Stomach (tissue), 9 donors: ENCODE results near the gene ZNF544. TPM values are rescaled to one million over a fixed set of nuclear protein-coding genes. Genes with fewer than 3 reads are reported as not detected.

Experiments
- DNase-seq, 2 donors: peaks; one replicate each; pipeline versions ENCODE4 v3.0.0 to v3.0.0-alpha.2; 2013 to 2019
- H3K27ac ChIP-seq, 5 donors: fragments of 200-600 bp in 4 of 5; sonication (generic) in 4 of 5; one replicate each; pipeline ENCODE4 v1.5.1; 2013 to 2019; ENCODE audit warnings: mild to moderate bottlenecking in 1 of 5, moderate library complexity in 1 of 5
- H3K27me3 ChIP-seq, 3 donors: fragments of 200-600 bp; sonication (generic); one replicate each; pipeline ENCODE4 v1.5.1; 2017 to 2019; ENCODE audit warnings: mixed run types in 1 of 3
- H3K36me3 ChIP-seq, 4 donors: fragments of 200-600 bp; sonication (generic); 1 replicate in 3 of 4; 2 replicates in 1 of 4; pipeline ENCODE4 v1.5.1; 2016 to 2019
- H3K4me1 ChIP-seq, 4 donors: fragments of 200-600 bp; sonication (generic); one replicate each; pipeline ENCODE4 v1.5.1; 2016 to 2019
- H3K4me3 ChIP-seq, 4 donors: fragments of 200-600 bp; sonication (generic) in 3 of 4; one replicate each; pipeline ENCODE4 v1.5.1; 2016 to 2019; ENCODE audit warnings: mild to moderate bottlenecking in 1 of 4
- H3K9me3 ChIP-seq, 4 donors: fragments of 200-600 bp; sonication (generic); one replicate each; pipeline ENCODE4 v1.5.1; 2016 to 2019
- EP300 ChIP-seq: sonication (generic); formaldehyde crosslinking; IDR thresholded peaks from one replicate; pipeline ENCODE4 v1.6.1; 2017; ENCODE audit warnings: antibody characterized with exemption
- POLR2A ChIP-seq, 4 donors: fragments of 450-650 bp; IDR thresholded peaks; one replicate each; pipeline ENCODE4 v1.6.1; 2016; ENCODE audit warnings: antibody characterized with exemption in 4 of 4, control low read depth in 2 of 4, mild to moderate bottlenecking in 1 of 4, moderate library complexity in 1 of 4
- POLR2AphosphoS5 ChIP-seq, 3 donors: sonication (generic); formaldehyde crosslinking; IDR thresholded peaks; one replicate each; pipeline ENCODE4 v1.6.1; 2016; ENCODE audit warnings: antibody characterized with exemption in 3 of 3
- WGBS, 5 donors: extraction: QIAGEN DNeasy Blood & Tissue Kit in 3 of 5; methylation state at CpG; one replicate each; pipeline versions ENCODE4 v1.1.5 to v1.1.7; 2013 to 2018; 5-methylcytosine and 5-hydroxymethylcytosine counted together
- intact Hi-C: fragments of 100-400 bp; cut with DNase I; formaldehyde crosslinking; loops from one replicate; pipeline ENCODE4 v1.15.1; 2023; ENCODE audit warnings: low total_unique reads
- polyA plus RNA-seq, 3 donors: library from polyadenylated mRNA; stranded (reverse); fragments of 200-250 nt; gene quantifications; one replicate each; pipeline ENCODE4 v1.2.3, GENCODE V29; 2013
- total RNA-seq, 5 donors: library from RNA; depleted of rRNA; stranded (reverse); fragments of >200 nt; gene quantifications; one replicate each; pipeline versions ENCODE4 v1.1.0 to v1.2.3, GENCODE V29; 2014 to 2016
- TF ChIP-seq, protein P1 (sequence below), 7 experiments: fragments of 450-650 bp in 4 of 7; fragments of 200-600 bp in 3 of 7; sonication (generic) in 3 of 7; IDR thresholded peaks; one replicate each; pipeline ENCODE4 v1.5.1; 2016 to 2019; ENCODE audit warnings: antibody characterized with exemption in 7 of 7, control low read depth in 2 of 7, mild to moderate bottlenecking in 1 of 7
- donor health status: healthy with polysubstance abuse.
- donor health status: Bipolar disorder and iron deficiency.
- donor health status: healthy.

ZNF544 gene
- total and polyA plus RNA-seq, 8 donors = 9.5 to 60.7 (median 20.0) TPM

GRCh38 chr19:58262922-58263296, 34.2 kb downstream of the ZNF544 start:
- Histone ChIP-seq H3K9me3 (peaks cover 93 to 100% (median 100%) of the 10 kb centered on the region in 4 donors), H3K36me3 (peaks cover 41 to 100% (median 81%) of the 10 kb centered on the region in 4 donors), H3K27me3 (no peaks in the 10 kb centered on the region), H3K4me3 (no peak overlapping the region), H3K4me1 (no peaks in the 10 kb centered on the region), H3K27ac (no peak overlapping the region)
- 96 to 98% (median 97%) methylated on average over 7 of the region's 7 CpGs for WGBS, 5 donors
- DNase-seq = no peak
- intact Hi-C loops = loop anchor here (10.0 kb wide), 1 partner anchor 78 kb away; the partner anchor contains the start of gene ZNF274
- TF ChIP-seq EP300 (no peak), POLR2A (IDR thresholded peaks at IDR 0.05) (no peak), POLR2AphosphoS5 (IDR thresholded peaks at IDR 0.05) (no peak)
- TF ChIP-seq, protein P1, sequence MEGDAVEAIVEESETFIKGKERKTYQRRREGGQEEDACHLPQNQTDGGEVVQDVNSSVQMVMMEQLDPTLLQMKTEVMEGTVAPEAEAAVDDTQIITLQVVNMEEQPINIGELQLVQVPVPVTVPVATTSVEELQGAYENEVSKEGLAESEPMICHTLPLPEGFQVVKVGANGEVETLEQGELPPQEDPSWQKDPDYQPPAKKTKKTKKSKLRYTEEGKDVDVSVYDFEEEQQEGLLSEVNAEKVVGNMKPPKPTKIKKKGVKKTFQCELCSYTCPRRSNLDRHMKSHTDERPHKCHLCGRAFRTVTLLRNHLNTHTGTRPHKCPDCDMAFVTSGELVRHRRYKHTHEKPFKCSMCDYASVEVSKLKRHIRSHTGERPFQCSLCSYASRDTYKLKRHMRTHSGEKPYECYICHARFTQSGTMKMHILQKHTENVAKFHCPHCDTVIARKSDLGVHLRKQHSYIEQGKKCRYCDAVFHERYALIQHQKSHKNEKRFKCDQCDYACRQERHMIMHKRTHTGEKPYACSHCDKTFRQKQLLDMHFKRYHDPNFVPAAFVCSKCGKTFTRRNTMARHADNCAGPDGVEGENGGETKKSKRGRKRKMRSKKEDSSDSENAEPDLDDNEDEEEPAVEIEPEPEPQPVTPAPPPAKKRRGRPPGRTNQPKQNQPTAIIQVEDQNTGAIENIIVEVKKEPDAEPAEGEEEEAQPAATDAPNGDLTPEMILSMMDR (IDR thresholded peaks at IDR 0.05) = no peak

DNA sequence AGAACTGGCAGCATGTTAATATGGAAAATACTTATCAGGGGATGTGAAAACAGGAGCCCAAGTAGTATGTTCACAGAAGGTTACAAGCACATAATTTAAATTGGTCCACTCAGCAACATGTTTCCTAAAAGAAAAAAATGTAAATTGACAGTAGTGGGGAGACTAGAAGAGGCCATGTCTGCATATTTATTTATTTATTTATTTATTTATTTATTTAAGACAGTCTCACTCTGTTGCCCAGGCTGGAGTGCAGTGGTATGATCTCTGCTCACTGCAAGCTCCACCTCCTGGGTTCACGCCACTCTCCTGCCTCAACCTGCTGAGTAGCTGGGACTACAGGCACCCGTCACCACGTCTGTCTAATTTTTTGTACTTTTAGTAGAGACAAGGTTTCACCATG, 36.4 kb downstream of the ZNF544 start:
- no peak overlapping the region for H3K4me3 ChIP-seq
- no peaks in the 10 kb centered on the region for H3K4me1 ChIP-seq
- TF ChIP-seq POLR2AphosphoS5 (IDR thresholded peaks at IDR 0.05) (no peak), EP300 (no peak), POLR2A (IDR thresholded peaks at IDR 0.05) (no peak)
- TF ChIP-seq, protein P1 (IDR thresholded peaks at IDR 0.05) = no peak
- no peak overlapping the region for H3K27ac ChIP-seq
- H3K27me3 ChIP-seq = no peaks in the 10 kb centered on the region
- WGBS, 5 donors = 94 to 99% (median 98%) methylated on average over 3 of the region's 3 CpGs
- H3K9me3 ChIP-seq = peaks cover 82 to 100% (median 100%) of the 10 kb centered on the region in 4 donors
- no peak for DNase-seq
- peaks cover 22 to 100% (median 64%) of the 10 kb centered on the region in 4 donors for H3K36me3 ChIP-seq
- intact Hi-C loops = loop anchor here (10.0 kb wide), 1 partner anchor 80 kb away; the partner anchor contains the start of gene ZNF274

GRCh38 chr19:58268344-58268743, 39.6 kb downstream of the ZNF544 start:
- Histone ChIP-seq H3K9me3 (peaks cover 72 to 100% (median 100%) of the 10 kb centered on the region in 4 donors), H3K36me3 (peaks cover 0 to 100% (median 60%) of the 10 kb centered on the region in 4 donors)
- no peak for DNase-seq

DNA sequence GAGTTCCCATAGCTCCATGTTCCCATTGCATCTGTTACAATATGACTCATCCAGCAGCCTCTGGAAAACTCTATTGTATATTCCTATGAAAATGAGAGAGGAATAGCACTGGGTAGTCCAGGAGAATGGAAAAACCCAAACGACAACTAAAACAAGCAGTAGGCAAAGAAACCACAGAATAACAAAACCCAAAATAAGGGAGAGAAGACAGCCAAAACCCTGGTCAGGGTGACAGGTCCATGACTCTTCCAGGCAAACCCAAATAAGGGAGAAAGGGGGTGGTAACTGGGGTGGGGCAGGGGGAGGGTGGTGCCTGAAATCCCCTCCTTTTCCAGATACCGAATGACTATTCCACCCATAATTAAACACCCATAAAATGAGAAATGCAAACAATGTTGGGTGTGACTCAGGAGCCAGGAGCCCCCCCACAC, 46.1 kb downstream of the ZNF544 start:
- H3K9me3 ChIP-seq = peaks cover 27 to 77% (median 67%) of the 10 kb centered on the region in 4 donors
- peak in 1 of 2 donors; percentile 15 for DNase-seq
- no peak overlapping the region for H3K4me3 ChIP-seq
- H3K4me1 ChIP-seq = peaks cover 4 to 19% (median 11%) of the 10 kb centered on the region in 4 donors
- intact Hi-C loops = no loop called here
- TF ChIP-seq EP300 (no peak), POLR2A (IDR thresholded peaks at IDR 0.05) (no peak), POLR2AphosphoS5 (IDR thresholded peaks at IDR 0.05) (no peak)
- TF ChIP-seq, protein P1 (IDR thresholded peaks at IDR 0.05) = no peak
- whole genome bisulfite sequencing, 5 donors = 78 to 88% (median 84%) methylated on average over 2 of the region's 2 CpGs
- no peaks in the 10 kb centered on the region for H3K27me3 ChIP-seq
- peaks cover 0 to 73% (median 50%) of the 10 kb centered on the region in 4 donors for H3K36me3 ChIP-seq
- no peak overlapping the region for H3K27ac ChIP-seq

More at GRCh38 chr19:58268344-58268743, 39.6 kb downstream of the ZNF544 start:
- Histone ChIP-seq H3K4me3 (no peak overlapping the region), H3K27ac (no peak overlapping the region), H3K27me3 (no peaks in the 10 kb centered on the region), H3K4me1 (no peaks in the 10 kb centered on the region)
- intact Hi-C loops = loop anchor here (10.0 kb wide), 1 partner anchor 84 kb away; the partner anchor contains the start of gene ZNF274
- 93 to 99% (median 96%) methylated on average over 3 of the region's 3 CpGs for WGBS, 5 donors
- TF ChIP-seq POLR2AphosphoS5 (IDR thresholded peaks at IDR 0.05) (no peak), POLR2A (IDR thresholded peaks at IDR 0.05) (no peak), EP300 (no peak)
- TF ChIP-seq, protein P1 (IDR thresholded peaks at IDR 0.05) = no peak
